ENCODE data around the gene NLRC4. TPM values are rescaled to one million over a fixed set of nuclear protein-coding genes. Genes with fewer than 3 reads are reported as not detected.
A peak's percentile ranks its signal among the peaks of the same experiment; 100 is the strongest.

NLRC4 gene
- total and polyA plus RNA-seq, 2 donors (not counting 3 experiments of a cell fraction or from before 2014, with no cell fraction given) = not detected

GRCh38 chr2:32284321-32284720 is 19.6 kb upstream of the NLRC4 start:
- ChIA-PET POLR2A (no interaction called here), CTCF (no interaction called here)
- no TSS peak for BruUV-seq (replicated peaks)
- peaks cover 4% of the 10 kb centered on the region for H4K20me1 ChIP-seq (replicated peaks; ENCODE audit: control insufficient read depth, extremely low read depth, insufficient read depth, low read length)
- dilution Hi-C loops (cut with MboI; ENCODE audit: extremely low pct_ligation_motif_present, low sequenced_read_pairs) = no loop called here
- intact Hi-C loops (cut with micrococcal nuclease) = no loop called here
- peaks cover 52% of the 10 kb centered on the region for H3K79me2 ChIP-seq (ENCODE audit: control insufficient read depth, insufficient read depth, low read length)
- H2AFZ ChIP-seq (ENCODE audit: low read depth, low read length) = no peak overlapping the region
- DNase-seq (ENCODE audit: low read depth, low spot score) (peak; percentile 71), FAIRE-seq (peak; percentile 85)
- H3K27me3 ChIP-seq (ENCODE audit: control insufficient read depth in 2 of 2, insufficient read depth in 2 of 2, low read length in 2 of 2) = no peaks in the 10 kb centered on the region
- H3K9me1 ChIP-seq (replicated peaks; ENCODE audit: control insufficient read depth, extremely low read depth, insufficient read depth, low read length) = no peaks in the 10 kb centered on the region
- H3K9ac ChIP-seq (replicated peaks; ENCODE audit: extremely low read depth, insufficient read depth, low read length) = no peak overlapping the region
- H3K27ac ChIP-seq (ENCODE audit: insufficient read depth, low read depth, low read length) = peak overlapping the region; percentile 42
- no peaks in the 10 kb centered on the region for H3K36me3 ChIP-seq (ENCODE audit: control insufficient read depth in 2 of 2, extremely low read depth in 1 of 2, insufficient read depth in 2 of 2, low read length in 2 of 2)
- H3K4me1 ChIP-seq (ENCODE audit: control insufficient read depth, extremely low read depth, insufficient read depth, low read length) = peaks cover 21% of the 10 kb centered on the region
- peak overlapping the region; percentile 3 for H3K4me2 ChIP-seq (ENCODE audit: insufficient read depth, low read length)
- no peak overlapping the region for H3K4me3 ChIP-seq (replicated peaks in 1 of 3; ENCODE audit: insufficient read depth in 1 of 3, low read depth in 1 of 3, low read length in 3 of 3)
- TF ChIP-seq EZH2 (IDR thresholded peaks at IDR 0.05; ENCODE audit: borderline replicate concordance, low read depth, low read length, severe bottlenecking) = no peak
- H3K9me3 ChIP-seq (replicated peaks; ENCODE audit: control insufficient read depth, insufficient read depth, low read length) = no peaks in the 10 kb centered on the region

- no peaks in the 10 kb centered on the region for H4K20me1 ChIP-seq (replicated peaks; ENCODE audit: control insufficient read depth, extremely low read depth, insufficient read depth, low read length)
- H3K79me2 ChIP-seq (ENCODE audit: control insufficient read depth, insufficient read depth, low read length) = peaks cover 33% of the 10 kb centered on the region
- peak overlapping the region; percentile 86 to 94 (median 88) for H3K4me3 ChIP-seq (replicated peaks in 1 of 3; ENCODE audit: insufficient read depth in 1 of 3, low read depth in 1 of 3, low read length in 3 of 3)
- H2AFZ ChIP-seq (ENCODE audit: low read depth, low read length) = peak overlapping the region; percentile 93
- no peaks in the 10 kb centered on the region for H3K9me3 ChIP-seq (replicated peaks; ENCODE audit: control insufficient read depth, insufficient read depth, low read length)
- FAIRE-seq (no peak), DNase-seq (ENCODE audit: low read depth, low spot score) (peak; percentile 31)
- CTCF ChIA-PET = interaction anchor here (1.1 kb wide), 1 partner anchor 9 kb away, joined by 4 read pairs; no protein-coding TSS in a partner anchor
- intact Hi-C loops (cut with micrococcal nuclease) (loop anchor here (5.0 kb wide), 1 partner anchor 216 kb away; the partner anchor contains the start of gene SPAST), dilution Hi-C loops (cut with MboI; ENCODE audit: extremely low pct_ligation_motif_present, low sequenced_read_pairs) (no loop called here)
- no peaks in the 10 kb centered on the region for H3K9me1 ChIP-seq (replicated peaks; ENCODE audit: control insufficient read depth, extremely low read depth, insufficient read depth, low read length)
- H3K36me3 ChIP-seq (ENCODE audit: control insufficient read depth in 2 of 2, extremely low read depth in 1 of 2, insufficient read depth in 2 of 2, low read length in 2 of 2) = no peaks in the 10 kb centered on the region
- peaks cover 0 to 2% of the 10 kb centered on the region in 2 experiments for H3K27me3 ChIP-seq (ENCODE audit: control insufficient read depth in 2 of 2, insufficient read depth in 2 of 2, low read length in 2 of 2)
- TF ChIP-seq CTCF (IDR thresholded peaks at IDR 0.05; ENCODE audit: extremely low read depth in 1 of 2, insufficient read depth in 1 of 2, low read depth in 1 of 2, low read length in 2 of 2) = no peak
- TF ChIP-seq MYC (IDR thresholded peaks at IDR 0.05; ENCODE audit: low read depth, low read length) = no peak
- no peak for TF ChIP-seq POLR2A (IDR thresholded peaks at IDR 0.05; ENCODE audit: low read depth, low read length)
- TF ChIP-seq MAX (IDR thresholded peaks at IDR 0.05; ENCODE audit: insufficient read depth, insufficient read length) = no peak
- no peak for TF ChIP-seq POLR2AphosphoS5 (IDR thresholded peaks at IDR 0.05; ENCODE audit: insufficient read depth, low read depth, low read length)
- TF ChIP-seq GATA2 (IDR thresholded peaks at IDR 0.05; ENCODE audit: insufficient read depth, insufficient read length, low read depth, low read length) = no peak
- TF ChIP-seq EZH2 (IDR thresholded peaks at IDR 0.05; ENCODE audit: borderline replicate concordance, low read depth, low read length, severe bottlenecking) = no peak
- TF ChIP-seq FOS (IDR thresholded peaks at IDR 0.05; ENCODE audit: borderline replicate concordance, insufficient read depth, low read length) = no peak
- no peak for TF ChIP-seq JUN (IDR thresholded peaks at IDR 0.05; ENCODE audit: borderline replicate concordance, insufficient read depth, insufficient read length, low read depth)
- peak overlapping the region; percentile 96 for H3K4me2 ChIP-seq (ENCODE audit: insufficient read depth, low read length)
- BruUV-seq (replicated peaks) = no TSS peak
- peak overlapping the region; percentile 97 for H3K9ac ChIP-seq (replicated peaks; ENCODE audit: extremely low read depth, insufficient read depth, low read length)
- peaks cover 11% of the 10 kb centered on the region for H3K4me1 ChIP-seq (ENCODE audit: control insufficient read depth, extremely low read depth, insufficient read depth, low read length)
- POLR2A ChIA-PET = no interaction called here
- H3K27ac ChIP-seq (ENCODE audit: insufficient read depth, low read depth, low read length) = peak overlapping the region; percentile 80
These were observed 13.8 kb upstream of the NLRC4 start for GRCh38 chr2:32278478-32278853.
